ENCODE results near the gene FCRL4. TPM values are rescaled to one million over a fixed set of nuclear protein-coding genes. Genes with fewer than 3 reads are reported as not detected.
"Not testable (repeated sequence)": the region's sequence is repeated elsewhere in the genome, so short reads cannot be mapped to it uniquely, and the experiment has no call there.

FCRL4 gene
- polyA plus RNA-seq, 3 donors: not detected

GRCh38 chr1:157566484-157567300, 31.2 kb downstream of the FCRL4 start:
- DNase-seq (ENCODE audit: extremely low read depth in 1 of 11, low read depth in 9 of 11, low spot score in 4 of 11): no peak

- no peak for DNase-seq (ENCODE audit: extremely low read depth in 1 of 11, low read depth in 9 of 11, low spot score in 4 of 11)
Observed at GRCh38 chr1:157562515-157562914, 35.4 kb downstream of the FCRL4 start.

GRCh38 chr1:157558119-157558518, 39.8 kb downstream of the FCRL4 start:
- no peak for DNase-seq (ENCODE audit: extremely low read depth in 1 of 11, low read depth in 9 of 11, low spot score in 4 of 11)

- no peak for DNase-seq (ENCODE audit: extremely low read depth in 1 of 11, low read depth in 9 of 11, low spot score in 4 of 11)
Observed at GRCh38 chr1:157551694-157552693, 45.9 kb downstream of the FCRL4 start, which contains the start of gene FCRL5. FCRL5 (minus strand) TSS chr1:157552515; CDS start chr1:157552362, 153 bp downstream.

GRCh38 chr1:157548081-157548480, 49.8 kb downstream of the FCRL4 start:
- DNase-seq (ENCODE audit: extremely low read depth in 1 of 11, low read depth in 9 of 11, low spot score in 4 of 11): not testable (repeated sequence)

- peak in 7 of 11 donors; percentile 2 to 41 (median 7) for DNase-seq (ENCODE audit: extremely low read depth in 1 of 11, low read depth in 9 of 11, low spot score in 4 of 11)
Observed at GRCh38 chr1:157542676-157543075, 55.2 kb downstream of the FCRL4 start.

- DNase-seq (ENCODE audit: extremely low read depth in 1 of 11, low read depth in 9 of 11, low spot score in 4 of 11): no peak
Observed at GRCh38 chr1:157540852-157541251, 57.0 kb downstream of the FCRL4 start.

- no peak for DNase-seq (ENCODE audit: extremely low read depth in 1 of 11, low read depth in 9 of 11, low spot score in 4 of 11)
Observed at GRCh38 chr1:157540160-157540748, 57.6 kb downstream of the FCRL4 start.

- no peak for DNase-seq (ENCODE audit: extremely low read depth in 1 of 11, low read depth in 9 of 11, low spot score in 4 of 11)
Observed at GRCh38 chr1:157539568-157539967, 58.3 kb downstream of the FCRL4 start.

GRCh38 chr1:157532569-157532968, 65.3 kb downstream of the FCRL4 start:
- DNase-seq (ENCODE audit: extremely low read depth in 1 of 11, low read depth in 9 of 11, low spot score in 4 of 11): no peak

- DNase-seq (ENCODE audit: extremely low read depth in 1 of 11, low read depth in 9 of 11, low spot score in 4 of 11): no peak
Observed at GRCh38 chr1:157523774-157524493, 74.0 kb downstream of the FCRL4 start.

Other genes with a start within 250 kb of the FCRL4 start
- under 1 TPM; 0.09 to 0.23 (median 0.16) TPM for gene FCRL5, start 45.6 kb downstream of the FCRL4 start, polyA plus RNA-seq (ENCODE audit: insufficient read length in 3 of 3)
- under 1 TPM in 2 of 3 donors, not detected in 1; 0.04 to 0.09 TPM for gene FCRL3, start 102.7 kb upstream of the FCRL4 start, polyA plus RNA-seq (ENCODE audit: insufficient read length in 3 of 3)
- under 1 TPM in 2 of 3 donors, not detected in 1; 0.09 to 0.11 TPM for gene FCRL2, start 179.0 kb upstream of the FCRL4 start, polyA plus RNA-seq (ENCODE audit: insufficient read length in 3 of 3)
- under 1 TPM in 2 of 3 donors, not detected in 1; 0.14 to 0.48 TPM for gene FCRL1, start 222.0 kb upstream of the FCRL4 start, polyA plus RNA-seq (ENCODE audit: insufficient read length in 3 of 3)
- gene CD5L, start 243.7 kb upstream of the FCRL4 start, polyA plus RNA-seq (ENCODE audit: insufficient read length in 3 of 3): not detected